ENCODE measurements around the gene RNF150.
A peak's percentile ranks its signal among the peaks of the same experiment; 100 is the strongest.

RNF150 gene

DNA sequence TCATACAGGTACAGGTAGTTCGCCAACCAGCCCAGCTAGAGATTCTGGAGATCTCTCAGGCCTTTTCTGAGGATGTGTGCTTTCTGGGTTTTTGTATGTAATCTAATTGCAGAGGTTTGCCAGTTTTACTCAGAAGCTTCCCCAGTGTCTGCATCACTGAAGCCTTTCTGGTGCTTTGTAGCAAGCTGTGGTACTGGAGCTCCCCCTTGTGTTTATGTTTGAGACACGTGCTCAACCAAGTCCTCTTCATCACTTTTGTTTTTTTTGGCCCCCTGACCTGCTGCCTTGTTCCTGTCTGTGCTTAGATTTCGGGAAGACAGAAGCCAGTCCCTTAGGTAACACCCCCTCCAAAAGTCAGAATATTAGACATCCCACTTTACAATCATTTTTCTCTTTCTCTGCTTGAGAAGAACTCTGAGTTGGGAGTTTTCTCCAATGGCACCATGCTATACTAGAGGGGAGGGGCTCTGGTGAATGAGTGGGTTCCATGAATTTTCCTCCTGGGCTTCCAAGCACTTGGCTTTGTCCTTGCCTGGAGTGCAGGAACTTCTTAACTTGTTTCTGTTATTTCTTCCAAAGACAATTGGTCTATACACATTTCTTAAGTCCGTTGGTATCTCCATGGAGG is 248.7 kb downstream of the RNF150 start:
- H3K27me3 ChIP-seq (replicated peaks): no peaks in the 10 kb centered on the region
- no peaks in the 10 kb centered on the region for H3K36me3 ChIP-seq (replicated peaks)
- DNase-seq: peak; percentile 65
- H3K4me3 ChIP-seq (ENCODE audit: low read depth, low read length): no peak overlapping the region
- in situ Hi-C loops (cut with HindIII; ENCODE audit: low pct_ligation_motif_present, low sequenced_read_pairs): loop anchor here (25.0 kb wide), 1 partner anchor 253 kb away; the partner anchor contains the start of gene RNF150
- TF ChIP-seq, protein P1, sequence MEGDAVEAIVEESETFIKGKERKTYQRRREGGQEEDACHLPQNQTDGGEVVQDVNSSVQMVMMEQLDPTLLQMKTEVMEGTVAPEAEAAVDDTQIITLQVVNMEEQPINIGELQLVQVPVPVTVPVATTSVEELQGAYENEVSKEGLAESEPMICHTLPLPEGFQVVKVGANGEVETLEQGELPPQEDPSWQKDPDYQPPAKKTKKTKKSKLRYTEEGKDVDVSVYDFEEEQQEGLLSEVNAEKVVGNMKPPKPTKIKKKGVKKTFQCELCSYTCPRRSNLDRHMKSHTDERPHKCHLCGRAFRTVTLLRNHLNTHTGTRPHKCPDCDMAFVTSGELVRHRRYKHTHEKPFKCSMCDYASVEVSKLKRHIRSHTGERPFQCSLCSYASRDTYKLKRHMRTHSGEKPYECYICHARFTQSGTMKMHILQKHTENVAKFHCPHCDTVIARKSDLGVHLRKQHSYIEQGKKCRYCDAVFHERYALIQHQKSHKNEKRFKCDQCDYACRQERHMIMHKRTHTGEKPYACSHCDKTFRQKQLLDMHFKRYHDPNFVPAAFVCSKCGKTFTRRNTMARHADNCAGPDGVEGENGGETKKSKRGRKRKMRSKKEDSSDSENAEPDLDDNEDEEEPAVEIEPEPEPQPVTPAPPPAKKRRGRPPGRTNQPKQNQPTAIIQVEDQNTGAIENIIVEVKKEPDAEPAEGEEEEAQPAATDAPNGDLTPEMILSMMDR (IDR thresholded peaks at IDR 0.05; ENCODE audit: low read depth, low read length, missing control alignments): peak; percentile 81
- no peak overlapping the region for H3K27ac ChIP-seq

DNA sequence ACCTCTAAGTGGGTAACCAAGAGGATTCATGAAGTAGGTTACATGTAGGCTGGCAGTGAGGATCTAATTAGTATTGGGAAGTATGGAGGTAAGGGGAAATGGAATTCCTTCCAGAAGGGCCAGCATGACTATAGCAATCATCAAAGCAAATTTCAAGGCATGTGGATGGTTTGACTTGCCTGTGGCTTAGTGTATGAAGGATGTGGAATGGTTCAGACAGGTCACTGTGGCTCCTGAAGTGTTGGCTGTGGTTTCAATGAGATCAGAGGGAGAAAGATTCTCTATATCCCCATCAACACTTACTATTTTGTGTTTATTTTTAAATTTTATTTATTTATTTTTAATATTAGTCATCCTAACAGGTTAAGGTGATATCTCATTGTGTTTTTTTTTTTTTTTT is 255.5 kb downstream of the RNF150 start:
- no peaks in the 10 kb centered on the region for H3K27me3 ChIP-seq (replicated peaks)
- no peak overlapping the region for H3K27ac ChIP-seq
- no peak for DNase-seq
- no peak overlapping the region for H3K4me3 ChIP-seq (ENCODE audit: low read depth, low read length)
- in situ Hi-C loops (cut with HindIII; ENCODE audit: low pct_ligation_motif_present, low sequenced_read_pairs): loop anchor here (25.0 kb wide), 1 partner anchor 260 kb away; the partner anchor contains the start of gene RNF150
- no peaks in the 10 kb centered on the region for H3K36me3 ChIP-seq (replicated peaks)
- TF ChIP-seq, protein P1 (IDR thresholded peaks at IDR 0.05; ENCODE audit: low read depth, low read length, missing control alignments): no peak

DNA sequence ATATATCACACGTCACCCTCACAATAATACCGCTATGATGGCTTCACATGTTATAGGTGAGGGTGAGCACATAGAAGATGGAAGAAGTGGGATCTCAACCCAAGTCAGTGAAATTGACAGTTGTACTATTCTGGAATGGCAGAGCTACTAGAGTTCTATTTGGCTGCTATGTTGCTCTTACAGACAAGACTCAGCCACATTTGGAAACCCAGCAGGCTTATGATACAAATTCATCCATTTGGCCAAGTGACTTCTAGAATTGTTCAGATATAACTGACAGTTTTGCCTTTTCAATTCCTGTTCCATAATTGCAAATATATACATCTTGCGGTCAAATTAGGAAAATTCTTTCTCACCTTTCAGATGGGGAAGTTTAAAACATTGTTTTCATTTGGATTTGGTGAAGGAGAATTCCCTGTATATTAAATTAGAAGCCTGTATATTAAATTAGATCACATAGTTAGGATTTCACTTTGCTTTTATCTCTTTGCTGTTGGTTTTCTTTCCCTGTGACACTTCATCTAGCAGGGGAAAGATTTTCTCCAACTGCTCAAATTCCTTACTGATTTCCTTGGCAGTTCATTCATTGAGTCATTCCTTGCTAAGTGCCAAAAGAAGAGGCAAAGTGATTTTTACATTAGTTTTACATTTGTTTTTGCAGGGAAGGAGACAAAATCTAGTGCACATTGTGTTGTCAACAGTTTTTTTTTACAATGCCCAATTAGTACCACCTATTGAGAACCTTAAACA is 256.5 kb downstream of the RNF150 start:
- H3K27ac ChIP-seq: no peak overlapping the region
- DNase-seq: no peak
- H3K36me3 ChIP-seq (replicated peaks): no peaks in the 10 kb centered on the region
- TF ChIP-seq, protein P1 (IDR thresholded peaks at IDR 0.05; ENCODE audit: low read depth, low read length, missing control alignments): no peak
- no peak overlapping the region for H3K4me3 ChIP-seq (ENCODE audit: low read depth, low read length)
- in situ Hi-C loops (cut with HindIII; ENCODE audit: low pct_ligation_motif_present, low sequenced_read_pairs): loop anchor here (25.0 kb wide), 1 partner anchor 261 kb away; the partner anchor contains the start of gene RNF150
- H3K27me3 ChIP-seq (replicated peaks): no peaks in the 10 kb centered on the region

DNA sequence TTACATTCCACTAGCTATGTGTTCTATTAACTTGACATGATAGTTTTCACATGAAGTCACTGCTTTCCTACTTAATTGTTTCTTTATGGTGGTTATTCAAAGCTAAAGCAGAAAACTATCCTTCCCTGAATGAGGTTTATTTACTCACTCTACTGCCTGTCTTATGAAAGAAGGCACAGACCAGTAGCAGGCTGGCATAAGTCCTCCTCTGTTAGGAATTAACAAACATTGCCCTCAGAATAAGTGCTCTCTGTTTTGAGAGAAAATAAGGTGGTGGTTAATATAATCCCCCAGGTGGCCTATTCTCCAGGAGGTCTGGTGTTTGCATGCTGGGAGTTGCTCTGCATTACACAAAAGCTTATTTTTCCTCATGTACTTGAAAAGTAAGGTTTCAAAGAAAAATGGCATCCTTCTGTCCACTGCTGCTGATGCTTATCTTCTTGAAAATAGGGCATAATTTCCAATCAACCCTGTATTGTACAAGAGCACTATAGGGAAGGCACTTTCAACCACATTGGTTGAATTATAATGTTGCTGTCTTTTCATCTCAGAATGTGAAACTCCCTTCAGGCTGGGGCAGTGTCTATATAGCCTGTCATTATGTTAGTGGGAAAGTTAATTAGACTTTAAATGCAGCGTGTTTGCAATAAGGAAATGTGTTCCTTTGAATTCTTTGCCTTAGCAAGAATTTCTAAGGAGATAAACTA is 257.4 kb downstream of the RNF150 start:
- Histone ChIP-seq H3K36me3 (replicated peaks) (no peaks in the 10 kb centered on the region), H3K27me3 (replicated peaks) (no peaks in the 10 kb centered on the region), H3K27ac (no peak overlapping the region), H3K4me3 (ENCODE audit: low read depth, low read length) (no peak overlapping the region)
- in situ Hi-C loops (cut with HindIII; ENCODE audit: low pct_ligation_motif_present, low sequenced_read_pairs): loop anchor here (25.0 kb wide), 1 partner anchor 261 kb away; the partner anchor contains the start of gene RNF150
- DNase-seq: no peak
- TF ChIP-seq, protein P1 (IDR thresholded peaks at IDR 0.05; ENCODE audit: low read depth, low read length, missing control alignments): no peak

DNA sequence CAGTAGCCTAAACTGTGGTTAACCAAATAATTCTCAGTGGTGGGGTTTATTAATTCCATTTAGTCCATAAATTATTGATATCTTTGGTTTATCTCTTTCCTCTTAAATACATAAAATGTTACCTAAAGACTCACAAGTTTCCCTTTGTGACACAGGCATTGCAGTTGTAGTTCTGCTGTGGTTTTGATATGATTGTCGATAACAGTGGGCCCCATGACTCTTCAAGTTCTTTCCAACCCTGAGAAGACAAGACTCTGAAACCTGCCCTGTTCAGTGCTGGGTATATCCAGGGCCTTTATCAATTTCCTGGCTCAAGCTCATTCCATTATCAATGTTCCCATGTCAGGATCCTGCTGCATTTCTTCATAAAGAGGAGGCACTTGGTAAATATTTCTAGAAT is 259.2 kb downstream of the RNF150 start:
- H3K4me3 ChIP-seq (ENCODE audit: low read depth, low read length): no peak overlapping the region
- DNase-seq: no peak
- H3K36me3 ChIP-seq (replicated peaks): no peaks in the 10 kb centered on the region
- TF ChIP-seq, protein P1 (IDR thresholded peaks at IDR 0.05; ENCODE audit: low read depth, low read length, missing control alignments): no peak
- no peak overlapping the region for H3K27ac ChIP-seq
- no peaks in the 10 kb centered on the region for H3K27me3 ChIP-seq (replicated peaks)
- in situ Hi-C loops (cut with HindIII; ENCODE audit: low pct_ligation_motif_present, low sequenced_read_pairs): no loop called here
